Stomach smooth muscle (tissue), 2 donors: ENCODE data around the gene LRWD1.
"Not testable (repeated sequence)": the region's sequence is repeated elsewhere in the genome, so short reads cannot be mapped to it uniquely, and the experiment has no call there.

Experiments
- H3K27ac ChIP-seq: one replicate; pipeline ENCODE4 v1.7.0; 2013; ENCODE audit warnings: mild to moderate bottlenecking, low read length, inconsistent platforms
- H3K27me3 ChIP-seq, 2 donors: one replicate each; pipeline ENCODE4 v1.7.0; 2013; ENCODE audit warnings: low read length in 2 of 2; ENCODE audit not compliant: insufficient read depth in 2 of 2, control insufficient read depth in 1 of 2
- H3K36me3 ChIP-seq, 2 donors: one replicate each; pipeline ENCODE4 v1.7.0; 2013; ENCODE audit warnings: low read length in 2 of 2; ENCODE audit not compliant: control insufficient read depth in 2 of 2, insufficient read depth in 2 of 2
- H3K4me1 ChIP-seq: one replicate; pipeline ENCODE4 v1.7.0; 2013; ENCODE audit warnings: low read length; ENCODE audit not compliant: control insufficient read depth, insufficient read depth
- H3K4me3 ChIP-seq, 2 donors: one replicate each; pipeline ENCODE4 v1.7.0; 2013; ENCODE audit warnings: low read length in 2 of 2
- H3K9ac ChIP-seq, 2 donors: one replicate each; pipeline ENCODE4 v1.7.0; 2013; ENCODE audit warnings: low read length in 2 of 2, mild to moderate bottlenecking in 1 of 2
- H3K9me3 ChIP-seq, 2 donors: one replicate each; pipeline ENCODE4 v1.7.0; 2013; ENCODE audit warnings: low read length in 2 of 2; ENCODE audit not compliant: control insufficient read depth in 2 of 2
- donor health status: healthy.
- donor health status: Pancreatic carcinoma.

Gene LRWD1

DNA sequence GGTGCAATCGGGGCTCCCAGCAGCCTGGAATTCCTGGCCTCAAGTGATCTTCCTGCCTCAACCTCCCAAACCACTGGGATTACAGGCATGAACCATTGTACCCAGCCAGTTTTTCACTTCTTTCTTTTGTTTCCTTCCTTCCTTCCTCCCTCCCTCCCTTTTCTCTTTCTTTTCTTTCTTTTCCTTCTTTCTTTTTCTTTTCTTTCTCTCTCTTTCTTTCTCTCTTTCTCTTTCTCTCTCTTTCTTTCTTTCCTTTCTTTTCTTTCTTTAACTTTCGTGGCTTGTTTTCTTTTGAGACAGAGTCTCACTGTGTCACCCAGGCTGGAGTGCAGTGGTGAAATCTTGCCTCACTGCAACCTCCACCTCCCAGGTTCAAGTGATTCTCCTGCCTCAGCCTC is 19.1 kb upstream of the LRWD1 start:
- H3K36me3 ChIP-seq, result no peaks in the 10 kb centered on the region
- no peak overlapping the region for H3K4me3 ChIP-seq
- no peaks in the 10 kb centered on the region for H3K9me3 ChIP-seq
- no peaks in the 10 kb centered on the region for H3K4me1 ChIP-seq
- no peaks in the 10 kb centered on the region for H3K27me3 ChIP-seq
- no peak overlapping the region for H3K9ac ChIP-seq
- no peak overlapping the region for H3K27ac ChIP-seq

DNA sequence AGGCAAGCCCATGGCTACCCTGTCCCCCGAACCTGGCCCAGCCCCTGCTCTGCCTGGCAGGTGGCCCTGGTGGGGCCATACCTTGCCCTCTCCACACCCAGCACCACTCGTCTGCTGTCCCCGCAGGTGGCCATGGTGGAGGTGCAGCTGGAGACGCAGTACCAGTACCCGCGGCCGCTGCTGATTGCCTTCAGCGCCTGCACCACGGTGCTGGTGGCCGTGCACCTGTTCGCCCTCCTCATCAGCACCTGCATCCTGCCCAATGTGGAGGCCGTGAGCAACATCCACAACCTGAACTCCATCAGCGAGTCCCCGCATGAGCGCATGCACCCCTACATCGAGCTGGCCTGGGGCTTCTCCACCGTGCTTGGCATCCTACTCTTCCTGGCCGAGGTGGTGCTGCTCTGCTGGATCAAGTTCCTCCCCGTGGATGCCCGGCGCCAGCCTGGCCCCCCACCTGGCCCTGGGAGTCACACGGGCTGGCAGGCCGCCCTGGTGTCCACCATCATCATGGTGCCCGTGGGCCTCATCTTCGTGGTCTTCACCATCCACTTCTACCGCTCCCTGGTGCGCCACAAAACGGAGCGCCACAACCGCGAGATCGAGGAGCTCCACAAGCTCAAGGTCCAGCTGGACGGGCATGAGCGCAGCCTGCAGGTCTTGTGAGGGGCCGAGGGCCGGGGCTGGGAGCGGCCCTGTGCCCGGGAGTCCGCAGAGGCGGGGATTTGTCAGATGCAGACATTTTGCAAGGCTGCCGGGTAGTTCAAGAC is 18.2 kb upstream of the LRWD1 start:
- Histone ChIP-seq H3K4me1 (no peaks in the 10 kb centered on the region), H3K4me3 (no peak overlapping the region), H3K36me3 (no peaks in the 10 kb centered on the region), H3K9ac (no peak overlapping the region), H3K27me3 (no peaks in the 10 kb centered on the region), H3K9me3 (no peaks in the 10 kb centered on the region), H3K27ac (no peak overlapping the region)

DNA sequence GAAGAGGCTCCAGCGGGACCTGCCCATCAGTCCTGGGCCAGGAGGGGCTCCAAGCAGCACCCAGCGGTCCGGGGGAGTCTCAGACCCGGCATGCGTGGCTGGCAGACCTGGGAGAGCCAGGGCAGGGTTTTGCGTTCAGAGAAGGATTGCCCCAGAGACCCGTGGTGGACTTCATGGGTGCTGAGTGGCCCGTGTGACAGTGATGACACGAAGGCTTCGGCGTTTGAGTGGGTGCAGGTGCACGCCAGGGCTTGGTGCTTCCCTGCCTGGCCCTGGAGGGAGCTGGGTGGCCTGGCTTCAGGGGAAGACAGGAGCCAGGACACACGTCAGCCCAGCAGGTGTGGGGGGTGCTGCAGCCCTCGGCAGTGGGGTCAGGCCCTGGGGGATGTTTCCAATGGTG is 17.5 kb upstream of the LRWD1 start:
- Histone ChIP-seq H3K9me3 (no peaks in the 10 kb centered on the region), H3K4me1 (no peaks in the 10 kb centered on the region), H3K36me3 (no peaks in the 10 kb centered on the region), H3K9ac (no peak overlapping the region), H3K27ac (no peak overlapping the region), H3K27me3 (no peaks in the 10 kb centered on the region), H3K4me3 (no peak overlapping the region)

DNA sequence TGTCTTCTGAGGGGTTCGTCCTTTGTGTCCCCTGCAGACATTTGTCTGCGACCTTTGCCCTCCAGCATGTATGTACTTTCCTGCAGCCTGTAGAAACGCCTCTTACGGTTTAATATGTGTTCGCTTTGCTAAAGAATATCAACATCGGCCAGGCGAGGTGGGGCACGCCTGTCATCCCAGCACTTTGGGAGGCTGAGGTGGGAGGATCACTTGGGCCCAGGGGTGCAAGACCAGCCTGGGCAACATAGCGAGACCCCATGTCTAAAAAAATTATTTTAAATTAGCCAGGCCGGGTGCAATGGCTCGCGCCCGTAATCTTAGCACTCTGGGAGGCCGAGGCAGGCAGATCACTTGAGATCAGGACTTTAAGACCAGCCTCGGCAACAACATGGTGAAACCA is 15.6 kb upstream of the LRWD1 start:
- Histone ChIP-seq H3K27me3 (no peaks in the 10 kb centered on the region), H3K9ac (no peak overlapping the region), H3K9me3 (no peaks in the 10 kb centered on the region), H3K27ac (no peak overlapping the region), H3K4me3 (no peak overlapping the region), H3K4me1 (no peaks in the 10 kb centered on the region), H3K36me3 (no peaks in the 10 kb centered on the region)

DNA sequence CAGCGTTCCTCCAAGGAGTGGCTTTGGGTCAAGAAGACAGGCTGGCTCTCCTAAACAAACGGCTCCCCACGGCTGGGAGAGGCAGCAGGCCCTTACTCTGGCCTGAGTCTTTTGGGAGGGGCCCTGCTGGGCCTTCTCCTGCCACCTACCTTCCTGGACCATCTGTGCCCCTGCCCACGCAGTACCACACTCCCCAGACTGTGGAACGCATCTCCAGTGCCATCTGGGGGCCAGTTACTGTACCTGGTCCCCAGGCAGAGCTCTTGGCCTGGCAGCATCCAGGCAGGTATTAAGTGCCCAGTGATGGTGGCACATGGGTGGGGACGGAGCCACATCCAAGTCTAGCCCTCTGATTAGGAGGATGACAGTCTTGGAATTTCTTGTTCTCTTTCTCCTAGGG is 14.5 kb upstream of the LRWD1 start:
- Histone ChIP-seq H3K9ac (no peak overlapping the region), H3K27me3 (no peaks in the 10 kb centered on the region), H3K27ac (no peak overlapping the region), H3K4me1 (no peaks in the 10 kb centered on the region), H3K9me3 (no peaks in the 10 kb centered on the region), H3K4me3 (no peak overlapping the region), H3K36me3 (no peaks in the 10 kb centered on the region)

DNA sequence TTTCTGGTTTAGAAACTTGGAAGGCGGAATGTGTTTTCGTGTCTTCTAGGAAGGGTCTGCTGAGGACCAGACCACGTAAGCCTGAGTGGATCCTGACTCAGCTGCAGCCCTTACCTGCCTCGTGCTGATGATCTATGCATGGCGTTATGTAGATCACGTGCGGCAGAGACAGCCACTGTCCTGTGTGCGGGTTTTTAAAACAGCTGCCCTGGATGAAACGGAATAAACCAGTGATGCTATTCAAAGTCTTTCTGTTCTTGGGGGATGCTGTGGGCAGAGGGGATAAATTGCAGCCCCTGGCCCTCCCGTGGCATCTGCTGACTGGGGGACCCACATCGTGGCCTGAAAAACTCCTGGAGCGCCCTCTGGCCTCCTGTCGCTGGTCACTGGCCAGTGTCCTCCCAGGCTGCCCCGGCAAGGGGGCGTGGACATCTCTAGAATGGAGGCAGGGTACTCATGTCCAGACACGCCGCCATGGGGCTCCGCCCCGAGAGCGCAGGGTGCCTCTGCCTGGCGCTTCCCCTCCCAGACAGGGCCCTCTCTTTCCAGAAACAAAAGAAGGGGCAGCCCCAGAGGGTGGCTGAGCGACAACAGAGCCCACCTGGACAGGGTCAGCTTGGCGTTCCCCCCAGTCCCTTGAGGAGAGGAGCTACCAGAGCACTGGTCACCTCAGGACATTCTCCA is 13.3 kb upstream of the LRWD1 start:
- no peaks in the 10 kb centered on the region for H3K9me3 ChIP-seq
- no peaks in the 10 kb centered on the region for H3K27me3 ChIP-seq
- H3K36me3 ChIP-seq, result peaks cover 0 to 1% of the 10 kb centered on the region in 2 donors
- H3K27ac ChIP-seq, result no peak overlapping the region
- no peak overlapping the region for H3K9ac ChIP-seq
- no peak overlapping the region for H3K4me3 ChIP-seq
- no peaks in the 10 kb centered on the region for H3K4me1 ChIP-seq

DNA sequence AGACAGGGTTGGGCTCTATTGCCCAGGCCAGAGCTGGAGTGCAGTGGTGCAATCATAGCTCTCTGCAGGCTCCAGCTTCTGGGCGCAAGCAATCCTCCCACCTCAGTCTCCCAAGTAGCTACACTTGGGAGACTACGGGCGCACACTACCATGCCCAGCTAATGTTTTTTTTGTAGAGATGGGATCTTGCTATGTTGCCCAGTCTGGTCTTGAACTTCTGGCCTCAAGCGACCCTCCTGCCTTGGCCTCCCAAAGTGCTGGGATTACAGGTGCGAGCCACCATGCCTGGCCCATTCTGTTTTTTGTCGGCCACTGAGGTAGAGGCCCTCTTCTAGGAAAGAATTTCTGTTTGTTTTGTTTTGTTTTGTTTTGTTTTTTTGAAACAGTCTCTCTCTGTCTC is 12.3 kb upstream of the LRWD1 start:
- H3K4me1 ChIP-seq, result no peaks in the 10 kb centered on the region
- no peaks in the 10 kb centered on the region for H3K9me3 ChIP-seq
- no peak overlapping the region for H3K9ac ChIP-seq
- no peak overlapping the region for H3K27ac ChIP-seq
- no peaks in the 10 kb centered on the region for H3K27me3 ChIP-seq
- H3K36me3 ChIP-seq, result peaks cover 5 to 7% of the 10 kb centered on the region in 2 donors
- H3K4me3 ChIP-seq, result no peak overlapping the region

DNA sequence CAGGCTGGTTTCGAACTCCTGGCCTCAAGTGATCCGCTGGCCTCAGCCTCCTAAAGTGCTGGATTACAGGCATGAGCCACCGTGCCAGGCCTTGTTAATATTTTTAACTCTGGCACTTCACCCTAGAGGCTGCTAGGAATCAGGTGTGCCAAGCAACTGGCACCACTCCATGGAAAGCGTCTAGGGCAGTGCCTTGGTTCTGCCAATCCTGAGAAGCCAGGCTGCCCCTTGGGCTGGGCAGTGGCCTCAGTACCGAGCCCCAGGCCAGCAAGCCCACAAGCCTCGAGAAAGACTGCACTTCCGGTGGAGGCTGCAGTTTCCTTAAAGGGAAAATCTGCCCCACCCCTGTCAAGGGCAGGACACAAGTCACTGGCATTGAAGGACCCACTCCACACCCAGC is 11.5 kb upstream of the LRWD1 start:
- no peaks in the 10 kb centered on the region for H3K9me3 ChIP-seq
- no peaks in the 10 kb centered on the region for H3K27me3 ChIP-seq
- no peak overlapping the region for H3K27ac ChIP-seq
- no peaks in the 10 kb centered on the region for H3K4me1 ChIP-seq
- no peak overlapping the region for H3K4me3 ChIP-seq
- H3K9ac ChIP-seq, result no peak overlapping the region
- peaks cover 11 to 13% of the 10 kb centered on the region in 2 donors for H3K36me3 ChIP-seq

DNA sequence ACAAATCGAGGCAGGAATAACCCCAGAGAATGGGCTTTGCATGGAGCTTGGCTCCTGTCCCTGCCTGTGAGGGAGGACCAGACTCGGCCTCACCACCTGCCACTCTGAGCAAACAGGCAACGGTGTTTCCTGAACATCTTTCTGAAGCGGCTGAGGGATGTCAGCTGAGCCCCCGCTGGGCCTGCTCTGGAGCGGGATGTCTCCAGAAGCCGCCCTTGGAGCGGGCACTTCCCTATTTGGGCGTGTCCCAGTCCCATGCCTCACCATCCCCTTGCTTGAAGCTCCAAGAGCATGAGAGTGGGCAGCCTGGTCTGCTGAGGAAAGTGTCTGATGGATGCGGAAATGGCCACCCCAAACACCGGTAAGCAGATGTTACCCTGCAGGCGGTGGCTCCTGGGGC is 10.3 kb upstream of the LRWD1 start:
- H3K36me3 ChIP-seq, result peaks cover 11 to 17% of the 10 kb centered on the region in 2 donors
- H3K9me3 ChIP-seq, result no peaks in the 10 kb centered on the region

DNA sequence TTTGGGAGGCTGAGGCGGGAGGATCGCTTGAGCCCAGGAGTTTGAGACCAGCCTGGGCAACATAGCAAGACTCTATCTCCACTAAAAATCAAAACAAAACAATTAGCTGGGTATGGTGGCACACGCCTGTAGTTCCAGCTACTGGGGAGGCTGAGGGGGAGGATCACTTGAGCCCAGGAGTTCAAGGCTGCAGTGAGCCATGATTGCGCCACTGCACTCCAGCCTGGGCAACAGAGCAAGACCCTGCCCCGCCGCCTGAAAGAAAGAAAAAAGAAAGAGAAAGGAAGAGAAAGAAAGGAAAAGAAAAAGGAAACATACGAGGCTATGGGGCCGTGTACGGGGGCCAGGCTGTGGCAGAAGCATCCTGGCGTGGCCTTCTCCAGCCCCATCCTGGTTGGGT is 9.9 kb upstream of the LRWD1 start:
- peaks cover 11 to 19% of the 10 kb centered on the region in 2 donors for H3K36me3 ChIP-seq
- not testable (repeated sequence) for H3K27ac ChIP-seq, H3K27me3 ChIP-seq, H3K4me1 ChIP-seq, H3K9me3 ChIP-seq, H3K9ac ChIP-seq, H3K4me3 ChIP-seq

More for the DNA sequence above, 10.3 kb upstream of the LRWD1 start:
- Histone ChIP-seq H3K9ac (no peak overlapping the region), H3K4me3 (no peak overlapping the region), H3K4me1 (no peaks in the 10 kb centered on the region), H3K27ac (no peak overlapping the region), H3K27me3 (no peaks in the 10 kb centered on the region)

DNA sequence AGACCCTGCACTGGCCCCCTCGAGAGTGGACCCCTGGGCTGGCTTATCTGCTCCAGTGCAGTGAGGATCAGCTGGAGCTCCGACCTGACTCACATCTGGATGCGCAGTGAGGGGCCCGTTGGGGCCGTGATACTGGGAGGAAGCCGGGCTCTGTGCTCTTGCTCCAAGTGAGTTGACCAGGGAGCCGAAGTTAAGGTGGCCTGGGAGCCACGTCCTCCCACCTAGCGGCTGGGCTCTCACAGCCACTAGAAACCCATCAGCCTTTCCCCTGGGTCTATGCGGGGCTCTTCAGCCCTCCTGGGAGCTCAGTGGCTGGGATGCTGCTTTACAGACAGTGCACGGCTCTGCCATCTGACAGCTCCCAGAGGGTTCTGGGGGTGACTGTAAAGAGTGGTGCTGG is 9.2 kb upstream of the LRWD1 start:
- H3K36me3 ChIP-seq, result peaks cover 11 to 19% of the 10 kb centered on the region in 2 donors

More for the DNA sequence above, 9.2 kb upstream of the LRWD1 start:
- H3K27ac ChIP-seq, result no peak overlapping the region
- no peaks in the 10 kb centered on the region for H3K9me3 ChIP-seq
- H3K4me1 ChIP-seq, result no peaks in the 10 kb centered on the region
- H3K27me3 ChIP-seq, result no peaks in the 10 kb centered on the region
- no peak overlapping the region for H3K4me3 ChIP-seq
- H3K9ac ChIP-seq, result no peak overlapping the region
